HG02642 (cell line): ENCODE measurements around the gene GCKR.
"Not testable (repeated sequence)": the region's sequence is repeated elsewhere in the genome, so short reads cannot be mapped to it uniquely, and the experiment has no call there.

ENCODE experiments used
- ATAC-seq: cut with Tn5 transposase; IDR thresholded peaks from one replicate; pipeline ENCODE4 v1.9.1; 2021; ENCODE audit warnings: mild to moderate bottlenecking; ENCODE audit not compliant: unreplicated experiment, poor library complexity

The GCKR gene

GRCh38 chr2:27507293-27507692 lies 10.7 kb downstream of the GCKR start:
- ATAC-seq: no peak

GRCh38 chr2:27509326-27509725 lies 12.7 kb downstream of the GCKR start:
- ATAC-seq: no peak

- ATAC-seq: no peak
Measured at GRCh38 chr2:27518113-27518781, 21.6 kb downstream of the GCKR start.

GRCh38 chr2:27518782-27519113 lies 22.1 kb downstream of the GCKR start:
- no peak for ATAC-seq

- no peak for ATAC-seq
Measured at GRCh38 chr2:27520316-27520715, 23.7 kb downstream of the GCKR start.

- no peak for ATAC-seq
Measured at GRCh38 chr2:27522400-27522945, 25.8 kb downstream of the GCKR start.

GRCh38 chr2:27527182-27527581 lies 30.5 kb downstream of the GCKR start:
- ATAC-seq: no peak

- ATAC-seq: no peak
Measured at GRCh38 chr2:27531983-27532382, 35.3 kb downstream of the GCKR start.

GRCh38 chr2:27537287-27537686 lies 40.6 kb downstream of the GCKR start:
- ATAC-seq: no peak

- not testable (repeated sequence) for ATAC-seq
Measured at GRCh38 chr2:27538839-27539450, 42.3 kb downstream of the GCKR start.

GRCh38 chr2:27539649-27540048 lies 43.0 kb downstream of the GCKR start:
- ATAC-seq: not testable (repeated sequence)

GRCh38 chr2:27544143-27544821 lies 47.6 kb downstream of the GCKR start:
- no peak for ATAC-seq

- ATAC-seq: no peak
Measured at GRCh38 chr2:27545348-27546141, 48.9 kb downstream of the GCKR start.

- ATAC-seq: no peak
Measured at GRCh38 chr2:27549303-27549702, 52.7 kb downstream of the GCKR start.

- no peak for ATAC-seq
Measured at GRCh38 chr2:27551514-27551913, 54.9 kb downstream of the GCKR start.

GRCh38 chr2:27552941-27553340 lies 56.3 kb downstream of the GCKR start:
- ATAC-seq: no peak

GRCh38 chr2:27554451-27554850 lies 57.8 kb downstream of the GCKR start:
- not testable (repeated sequence) for ATAC-seq

GRCh38 chr2:27559228-27559627 lies 62.6 kb downstream of the GCKR start:
- ATAC-seq: no peak

- ATAC-seq: no peak
Measured at GRCh38 chr2:27561060-27561459, 64.4 kb downstream of the GCKR start.

GRCh38 chr2:27566628-27567027 lies 70.0 kb downstream of the GCKR start:
- no peak for ATAC-seq

GRCh38 chr2:27569398-27569797 lies 72.8 kb downstream of the GCKR start:
- no peak for ATAC-seq
